Measurements from ENCODE around the gene PRKCE. TPM values are rescaled to one million over a fixed set of nuclear protein-coding genes. Genes with fewer than 3 reads are reported as not detected.

The PRKCE gene
- total RNA-seq, 1 donor from 2014 or later, result 19.4 TPM

DNA sequence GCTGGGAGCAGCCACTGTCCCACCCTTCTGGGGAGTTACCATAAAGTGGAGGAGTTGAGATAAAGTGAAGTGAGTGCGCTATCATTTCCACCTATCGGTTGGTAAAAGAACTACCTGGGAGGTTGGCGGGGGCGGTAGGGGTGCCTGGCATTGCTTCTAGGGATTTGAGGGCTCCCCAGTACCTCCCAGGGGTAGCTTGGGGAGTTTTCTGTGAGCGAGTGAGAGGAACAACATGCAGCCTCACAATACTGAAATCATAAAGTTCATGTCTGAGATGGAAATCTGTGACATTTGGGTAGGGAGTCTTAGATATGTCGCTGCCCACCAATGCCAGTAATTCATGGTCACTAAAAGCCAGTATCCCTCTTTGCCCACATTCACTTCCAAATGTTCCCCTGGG lies 68.7 kb downstream of the PRKCE start:
- intact Hi-C loops (cut with micrococcal nuclease), result no loop called here

DNA sequence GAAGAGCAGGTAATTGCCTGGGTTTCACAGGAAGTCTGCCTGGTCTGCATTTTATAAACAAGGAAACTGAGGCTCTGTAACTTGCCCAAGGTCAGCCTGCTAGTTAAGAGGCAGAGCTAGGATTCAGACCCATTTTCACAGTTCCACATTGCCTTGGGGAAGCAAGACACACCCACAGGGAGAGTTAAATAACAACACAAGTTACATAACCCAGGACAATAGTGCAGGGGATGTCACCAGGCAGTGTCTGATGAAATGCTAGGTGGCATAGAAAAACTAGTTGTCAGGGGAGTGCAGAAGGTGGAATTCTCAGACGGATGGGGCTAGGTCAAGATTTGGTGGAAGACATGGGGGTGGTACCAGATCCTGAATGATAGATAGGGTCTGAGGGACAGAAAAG lies 69.7 kb downstream of the PRKCE start:
- intact Hi-C loops (cut with micrococcal nuclease), result no loop called here

DNA sequence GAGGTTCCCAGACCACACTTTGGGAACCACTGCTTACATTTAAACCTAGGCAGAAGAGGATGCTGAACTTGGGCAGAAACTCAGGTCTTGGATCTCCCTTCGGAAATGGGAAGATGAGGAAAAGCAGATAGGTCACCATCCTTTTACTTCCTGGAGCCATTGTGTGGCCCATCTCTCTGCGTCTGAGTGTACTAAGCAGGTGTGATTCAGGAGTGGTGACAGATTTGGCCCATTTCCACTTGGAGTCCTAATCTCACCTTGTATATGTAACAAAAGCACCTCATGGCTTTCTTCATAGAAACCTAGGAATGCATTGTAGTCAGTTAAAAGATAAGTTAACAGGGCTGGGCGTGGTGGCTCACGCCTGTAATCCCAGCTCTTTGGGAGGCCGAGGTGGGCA lies 71.0 kb downstream of the PRKCE start:
- intact Hi-C loops (cut with micrococcal nuclease), result no loop called here

DNA sequence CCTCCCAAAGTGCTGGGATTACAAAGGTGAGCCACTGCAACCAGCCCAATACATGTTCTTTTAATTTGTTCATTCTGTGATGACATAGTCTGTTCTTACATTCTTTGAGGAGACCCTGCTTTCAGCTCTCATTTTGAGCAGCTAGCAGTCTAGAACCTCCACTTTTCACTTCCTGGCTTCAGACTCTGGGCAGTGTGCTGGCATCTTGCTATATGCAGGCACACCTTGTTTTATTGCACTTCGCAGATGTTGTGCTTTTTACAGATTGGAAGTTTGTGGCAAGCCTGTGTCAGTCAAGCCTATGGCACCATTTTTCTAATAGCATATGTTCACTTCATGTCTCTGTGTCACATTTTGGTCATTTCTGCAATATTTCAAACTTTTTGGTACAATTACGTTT lies 72.4 kb downstream of the PRKCE start:
- intact Hi-C loops (cut with micrococcal nuclease), result no loop called here

DNA sequence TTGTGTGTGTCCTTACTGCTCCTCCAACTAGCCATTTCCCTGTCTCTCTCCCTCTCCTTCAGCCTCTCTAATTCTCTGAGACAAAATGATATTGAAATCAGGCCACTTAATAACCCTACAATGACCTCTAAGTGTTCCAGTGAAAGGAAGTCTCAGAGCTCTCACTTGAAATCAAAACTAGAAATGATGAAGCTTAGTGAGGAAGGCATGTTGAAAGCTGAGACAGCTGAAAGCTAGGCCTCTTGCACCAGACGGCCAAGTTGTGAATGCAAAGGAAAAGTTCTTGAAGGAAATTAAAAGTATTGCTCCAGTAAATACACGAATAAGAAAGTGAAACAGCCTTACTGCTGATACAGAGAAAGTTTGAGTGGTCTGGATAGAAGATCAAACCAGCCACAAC lies 72.9 kb downstream of the PRKCE start:
- intact Hi-C loops (cut with micrococcal nuclease), result no loop called here

DNA sequence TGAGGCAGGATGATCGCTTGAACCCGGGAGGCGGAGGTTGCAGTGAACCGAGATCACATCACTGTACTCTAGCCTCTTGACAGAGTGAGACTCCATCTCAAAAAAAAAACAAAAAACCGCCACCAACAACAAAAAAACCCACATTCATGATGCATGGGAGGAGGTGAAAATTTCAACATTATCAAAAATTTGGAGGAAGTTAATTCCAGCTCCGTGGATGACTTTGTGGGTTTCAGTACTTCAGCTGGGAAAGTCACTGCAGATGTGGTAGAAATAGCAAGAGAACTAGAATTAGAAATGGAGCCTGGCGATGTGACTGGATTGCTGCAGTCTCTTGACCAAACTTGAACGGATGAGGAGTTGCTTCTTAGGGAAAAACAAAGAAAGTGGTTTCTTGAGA lies 74.3 kb downstream of the PRKCE start:
- intact Hi-C loops (cut with micrococcal nuclease), result no loop called here

DNA sequence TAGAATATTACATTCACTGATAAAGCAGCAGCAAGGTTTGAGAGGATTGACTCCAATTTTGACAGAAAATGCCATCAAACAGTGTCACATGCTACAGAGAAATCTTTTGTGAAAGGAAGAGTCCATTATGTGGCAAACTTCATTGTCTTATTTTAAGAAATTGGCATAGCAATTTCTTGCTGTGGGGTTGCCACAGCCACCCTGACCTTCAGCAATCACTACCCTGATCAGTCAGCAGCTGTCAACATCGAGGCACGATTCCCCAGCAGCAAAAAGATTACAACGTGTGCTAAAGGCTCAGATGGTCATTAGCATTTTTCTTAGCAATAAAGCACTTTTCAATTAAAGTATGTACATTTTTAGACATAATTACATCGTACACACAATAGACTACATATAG lies 74.7 kb downstream of the PRKCE start:
- intact Hi-C loops (cut with micrococcal nuclease), result no loop called here

DNA sequence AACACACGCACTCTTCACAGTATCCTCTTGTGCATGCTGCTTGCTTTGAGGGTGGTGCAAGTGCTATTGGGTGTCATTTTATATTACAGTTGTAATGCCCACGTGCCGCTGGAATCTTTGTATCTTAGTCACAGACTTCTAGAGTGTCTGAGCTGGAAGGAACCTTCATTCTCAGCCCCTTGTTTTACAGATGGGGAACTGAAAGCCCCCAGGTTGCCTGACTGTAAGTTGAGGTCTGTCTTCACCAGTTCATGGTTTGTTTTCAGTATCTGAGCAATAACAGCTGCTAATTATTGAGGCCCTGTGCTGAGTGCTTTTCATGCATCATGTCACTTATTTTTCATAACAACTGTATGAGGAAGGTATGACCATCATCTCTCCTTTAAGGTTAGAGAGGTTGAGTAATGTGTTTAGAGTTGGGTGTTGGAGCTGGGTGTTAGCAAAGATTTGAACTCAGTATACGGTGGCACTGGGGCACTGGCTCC lies 77.0 kb downstream of the PRKCE start:
- intact Hi-C loops (cut with micrococcal nuclease), result no loop called here

DNA sequence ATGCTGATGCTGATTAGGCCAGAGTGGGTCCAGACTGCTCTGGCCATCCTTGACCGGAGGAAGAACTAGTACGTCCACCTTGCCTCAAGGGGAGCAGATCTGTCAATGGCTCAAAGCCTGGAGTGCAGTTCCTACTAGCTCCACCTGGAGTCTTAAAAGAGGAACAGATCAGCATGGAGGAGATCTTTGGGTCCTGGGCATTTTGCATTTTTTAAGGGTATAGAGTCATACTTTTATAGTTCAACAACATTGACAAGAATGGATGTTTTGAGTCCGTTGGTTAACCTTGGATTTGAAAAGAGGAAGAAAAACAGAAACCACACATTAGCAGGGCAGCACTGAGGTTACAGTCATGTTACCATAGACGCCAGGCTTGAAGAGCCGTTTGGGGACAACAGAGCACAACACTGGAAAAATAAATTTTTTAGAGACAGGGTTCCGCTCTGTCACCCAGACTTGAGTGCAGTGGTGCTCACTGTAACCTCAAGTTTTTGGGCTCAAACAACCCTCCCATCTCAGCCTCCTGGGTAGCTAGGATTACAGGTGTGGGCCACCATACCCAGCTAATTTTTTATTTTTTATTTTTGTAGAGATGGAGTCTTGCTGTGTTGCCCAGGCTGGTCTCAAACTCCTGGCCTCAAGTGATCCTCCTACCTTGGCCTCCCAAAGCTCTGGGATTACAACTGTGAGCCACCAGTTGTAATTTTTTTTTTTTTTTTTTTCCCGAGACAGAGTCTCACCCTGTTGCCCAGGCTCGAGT lies 78.5 kb downstream of the PRKCE start:
- intact Hi-C loops (cut with micrococcal nuclease), result no loop called here

DNA sequence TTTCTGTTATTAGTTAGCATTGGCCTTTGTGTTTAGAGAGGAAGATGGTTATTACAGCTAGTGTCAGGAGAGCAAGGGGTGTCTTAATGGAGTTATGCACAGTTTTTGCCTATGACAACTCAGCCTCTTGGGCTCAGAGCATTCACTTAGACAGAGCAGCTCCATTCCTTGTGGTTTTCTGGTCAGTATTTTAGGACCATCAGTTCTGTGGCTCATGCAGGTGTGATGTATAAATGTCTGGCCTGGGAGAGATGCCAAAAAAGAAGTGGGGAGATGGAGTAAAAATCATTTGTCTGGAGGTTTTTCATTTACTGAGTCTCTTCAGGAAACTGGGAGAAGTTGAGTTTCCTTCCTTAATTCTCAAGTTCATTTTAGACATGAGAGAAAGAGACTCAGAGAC lies 79.7 kb downstream of the PRKCE start:
- intact Hi-C loops (cut with micrococcal nuclease), result no loop called here

DNA sequence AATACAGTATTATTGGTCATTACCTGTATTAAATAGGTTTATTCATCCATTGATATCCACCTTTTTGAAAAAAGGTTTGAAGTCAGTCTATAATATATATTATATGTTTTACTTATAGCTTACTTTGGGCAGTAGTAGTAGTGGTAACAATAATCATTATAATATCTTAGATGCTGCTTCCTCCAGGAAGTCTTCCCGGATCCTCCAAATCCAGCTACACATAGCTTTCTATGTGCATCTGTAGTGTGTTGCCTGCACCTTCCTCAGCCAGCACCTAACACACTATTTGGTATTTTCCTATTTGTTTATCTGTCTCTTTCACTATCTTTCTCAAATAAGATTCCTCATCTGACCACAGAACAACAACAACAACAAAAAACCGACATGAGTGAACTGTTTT lies 81.0 kb downstream of the PRKCE start:
- intact Hi-C loops (cut with micrococcal nuclease), result no loop called here

DNA sequence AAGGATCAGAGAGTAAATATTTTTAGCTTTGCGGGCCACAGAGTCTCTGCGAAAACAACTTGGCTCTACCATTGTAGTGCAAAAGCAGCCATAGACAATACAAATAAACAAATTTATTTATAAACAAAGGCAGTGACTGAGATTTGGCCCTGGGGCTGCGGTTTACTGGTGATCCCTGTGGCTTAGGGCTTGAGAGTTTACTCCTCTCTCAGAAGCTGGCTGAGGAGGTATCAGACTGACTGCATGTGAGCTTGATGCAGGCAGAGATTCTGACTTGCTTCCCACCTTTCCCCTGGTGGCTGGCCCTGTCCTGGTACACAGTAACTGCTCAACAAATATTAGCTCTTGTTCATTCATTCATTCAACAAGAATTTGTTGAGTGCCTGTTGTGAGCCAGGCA lies 81.5 kb downstream of the PRKCE start:
- intact Hi-C loops (cut with micrococcal nuclease), result no loop called here

DNA sequence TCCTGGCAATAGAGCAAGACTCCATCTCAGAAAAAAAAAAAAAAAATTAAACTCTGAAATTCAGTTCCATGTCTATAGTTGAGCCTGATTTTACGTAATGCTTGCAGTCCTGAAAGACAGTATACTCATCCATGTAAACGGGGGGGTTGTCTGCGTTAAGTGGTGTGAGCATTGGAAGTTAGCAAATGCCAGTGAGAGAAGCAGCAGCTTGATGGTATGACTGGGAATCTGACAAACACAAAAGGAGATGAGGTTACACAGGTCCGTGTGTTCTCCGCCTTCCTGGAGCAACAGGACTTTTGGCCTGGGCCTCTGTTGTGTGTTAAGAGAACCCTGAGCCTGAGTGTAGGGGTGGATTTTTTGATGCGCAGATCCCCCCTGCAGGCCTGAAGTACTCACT lies 82.9 kb downstream of the PRKCE start:
- intact Hi-C loops (cut with micrococcal nuclease), result no loop called here

DNA sequence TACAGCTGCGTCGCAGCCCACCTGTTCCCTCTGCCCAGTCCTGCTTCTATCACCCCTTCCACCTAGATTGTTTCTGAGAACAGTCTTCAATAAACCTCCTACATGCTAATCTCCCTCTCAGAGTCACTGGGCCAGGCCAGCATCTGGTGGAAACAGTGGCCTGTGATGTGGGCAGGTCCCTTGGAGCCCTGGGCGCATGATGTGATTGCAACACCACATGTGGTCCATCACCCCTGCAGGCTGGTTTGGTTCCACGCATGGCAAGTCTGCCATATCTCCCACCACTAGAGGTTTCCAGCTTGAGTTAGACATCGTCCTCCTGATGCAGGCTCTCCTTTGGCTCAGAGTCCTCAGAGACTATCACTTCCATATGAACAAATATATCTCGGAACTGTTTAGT lies 83.5 kb downstream of the PRKCE start:
- intact Hi-C loops (cut with micrococcal nuclease), result no loop called here

DNA sequence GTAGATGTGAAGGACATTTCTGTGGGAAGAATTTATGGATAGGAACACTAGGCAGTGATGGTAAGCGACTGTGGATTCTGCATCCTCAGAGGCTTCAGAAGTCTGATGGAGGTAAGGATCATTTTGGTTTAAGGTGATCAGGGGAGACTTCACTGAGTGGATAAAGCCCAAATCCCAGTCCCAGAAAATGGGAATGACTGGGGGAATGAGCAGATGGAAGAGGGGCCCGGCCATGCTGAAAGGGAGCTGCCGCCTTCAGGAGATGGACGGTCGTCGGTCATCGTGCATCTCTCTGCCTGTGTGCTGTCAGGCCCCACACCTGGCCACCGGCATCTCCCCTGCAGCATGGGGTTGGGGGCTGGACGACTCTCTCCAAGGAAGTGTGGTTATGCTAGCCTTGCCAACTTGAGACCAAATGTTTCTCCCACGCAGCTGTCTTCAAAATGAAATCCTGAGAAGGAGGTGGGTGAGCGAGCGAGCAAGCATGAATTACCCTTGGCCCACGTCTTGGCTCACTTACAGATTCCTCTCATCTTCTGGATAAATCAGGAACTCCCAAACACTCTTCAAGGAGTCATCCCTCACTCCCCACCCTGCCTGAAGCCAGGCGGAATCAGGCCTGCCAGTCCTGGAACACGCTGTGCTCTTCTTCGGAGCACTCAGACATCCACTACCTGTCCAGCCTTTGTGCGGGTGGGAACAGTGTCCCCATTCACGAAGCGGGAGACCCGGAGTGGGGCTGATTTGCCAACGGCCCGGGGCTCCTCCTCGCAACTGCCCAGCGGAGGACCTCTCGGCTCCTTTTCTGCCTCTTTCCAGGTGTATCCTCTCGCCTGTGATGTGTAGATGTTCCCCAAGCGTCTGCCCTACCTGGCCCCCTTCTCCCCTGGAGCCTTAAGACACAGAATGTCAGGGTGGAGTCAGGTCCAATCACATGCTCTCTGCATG lies 85.6 kb downstream of the PRKCE start:
- intact Hi-C loops (cut with micrococcal nuclease), result no loop called here

DNA sequence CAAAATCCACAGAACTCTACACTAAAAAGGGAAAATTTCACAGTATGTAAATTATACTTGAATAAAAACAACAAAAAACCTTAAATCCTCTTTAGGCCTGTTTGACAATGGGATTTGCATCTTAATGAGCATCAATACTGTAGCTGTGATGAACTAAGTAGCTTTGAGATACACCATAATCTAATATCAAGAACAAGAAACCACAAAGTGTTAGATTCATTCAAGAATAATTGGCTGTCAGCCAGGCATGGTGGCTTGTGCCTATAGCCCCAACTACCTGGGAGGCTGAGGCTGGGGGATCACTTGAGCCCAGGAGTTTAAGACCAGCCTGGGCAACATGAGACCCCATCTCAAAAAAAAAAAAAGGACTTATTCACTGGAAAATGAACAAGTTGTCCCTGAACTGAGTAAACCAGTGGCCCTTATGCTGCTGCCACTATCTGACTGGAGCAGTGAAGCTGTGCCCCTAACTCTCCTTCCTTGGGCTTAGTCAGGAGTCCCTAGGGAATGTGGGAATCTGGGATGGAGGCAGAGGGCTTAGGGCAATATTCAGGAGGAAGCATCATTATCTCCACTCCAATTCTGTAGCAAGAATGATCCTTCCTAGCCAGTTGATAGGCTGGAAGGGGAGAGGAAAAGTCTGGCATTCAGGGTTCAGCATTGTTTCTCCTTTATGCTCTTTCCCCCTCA lies 88.5 kb downstream of the PRKCE start:
- intact Hi-C loops (cut with micrococcal nuclease), result no loop called here

DNA sequence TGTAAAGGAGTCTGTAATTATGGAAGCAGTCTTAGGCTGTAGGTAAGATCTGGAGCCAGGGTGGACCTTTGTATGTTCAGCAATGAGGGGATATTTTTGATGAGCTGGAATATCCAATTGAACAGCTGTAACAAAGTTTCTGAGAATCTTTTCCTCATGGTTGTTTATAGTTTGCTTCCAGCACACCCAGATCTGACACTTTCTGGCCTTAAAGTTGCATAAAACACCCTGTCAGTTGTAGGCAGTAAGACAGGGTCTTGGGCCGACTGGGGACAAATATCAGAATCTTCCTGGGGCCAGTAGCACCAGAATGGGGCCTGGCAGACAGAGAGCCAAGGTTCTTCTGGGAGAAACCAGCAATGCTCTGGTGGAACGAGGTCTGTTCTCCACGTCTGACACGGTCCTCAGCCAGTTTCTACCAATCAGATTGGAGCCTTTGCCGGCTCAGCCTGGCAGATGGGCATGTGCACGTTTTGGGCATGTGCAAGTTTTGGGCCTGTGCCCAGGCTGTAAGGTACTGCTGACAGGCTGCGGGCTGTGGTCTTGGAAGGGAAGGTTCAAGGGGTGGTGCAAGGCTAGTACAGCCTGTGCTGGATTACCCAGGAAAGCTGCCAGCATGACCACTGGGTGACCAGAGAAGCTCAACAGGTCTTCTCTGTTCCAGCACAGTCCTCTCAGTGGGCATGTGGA lies 89.8 kb downstream of the PRKCE start:
- intact Hi-C loops (cut with micrococcal nuclease), result no loop called here

DNA sequence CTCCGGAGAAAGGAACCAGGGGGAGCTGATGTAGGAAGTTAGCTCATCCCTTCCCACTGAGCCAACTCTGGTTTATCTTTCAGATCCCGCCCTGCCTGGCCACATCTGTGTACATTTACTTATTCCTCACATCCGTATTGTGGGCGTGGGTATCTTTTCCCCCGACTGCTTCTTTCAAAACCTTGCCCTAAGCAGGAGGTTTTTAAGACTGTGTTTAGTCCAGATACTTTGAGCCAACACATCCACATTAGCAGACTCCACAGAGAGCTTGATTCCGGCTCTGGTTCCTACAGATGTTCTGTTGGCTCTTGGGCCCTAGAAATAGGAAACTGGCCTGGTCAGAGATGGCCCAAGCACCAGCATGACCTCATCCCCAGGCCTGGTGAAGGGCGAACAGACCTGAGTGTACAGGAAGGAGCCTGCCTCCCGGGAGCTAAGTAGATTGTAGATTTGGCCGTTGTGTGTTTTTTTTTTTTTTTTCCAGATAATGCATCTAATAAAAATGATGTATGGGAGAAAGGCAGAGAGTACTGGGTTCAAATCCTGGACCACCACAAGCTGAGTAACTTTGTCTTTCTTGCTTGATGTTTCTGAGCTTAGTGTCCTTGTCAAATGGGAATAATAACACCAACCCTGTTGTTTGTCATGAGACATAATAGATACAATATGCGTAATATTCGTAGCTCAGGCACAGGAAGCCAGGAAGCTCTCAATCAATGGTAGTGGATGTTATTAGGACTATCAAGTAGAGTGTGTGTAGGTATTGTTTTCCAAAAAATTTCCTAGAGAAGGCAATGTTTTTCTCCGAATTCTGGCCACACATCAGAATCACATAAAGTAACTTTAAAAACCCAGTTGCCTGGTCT lies 92.3 kb downstream of the PRKCE start:
- intact Hi-C loops (cut with micrococcal nuclease), result no loop called here

DNA sequence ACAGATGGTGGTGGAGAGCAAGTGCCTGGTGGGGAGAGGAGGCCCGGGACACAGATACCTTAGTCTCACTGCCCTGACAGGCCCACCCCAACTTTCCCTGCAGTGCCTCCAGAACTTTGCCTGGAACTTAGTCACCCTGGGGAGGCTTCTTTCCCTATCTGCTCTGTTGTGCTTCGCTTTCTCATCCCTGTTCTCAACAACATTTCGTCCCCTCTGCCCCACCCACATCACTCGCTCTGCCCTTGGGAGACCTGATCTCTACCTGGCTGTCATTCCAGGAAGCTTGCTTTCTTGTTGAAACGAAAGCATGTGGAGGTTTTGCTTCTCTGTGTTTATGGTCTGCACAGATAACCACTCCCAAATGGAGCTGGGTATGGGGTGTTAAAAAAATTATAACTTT lies 93.8 kb downstream of the PRKCE start:
- intact Hi-C loops (cut with micrococcal nuclease), result no loop called here

DNA sequence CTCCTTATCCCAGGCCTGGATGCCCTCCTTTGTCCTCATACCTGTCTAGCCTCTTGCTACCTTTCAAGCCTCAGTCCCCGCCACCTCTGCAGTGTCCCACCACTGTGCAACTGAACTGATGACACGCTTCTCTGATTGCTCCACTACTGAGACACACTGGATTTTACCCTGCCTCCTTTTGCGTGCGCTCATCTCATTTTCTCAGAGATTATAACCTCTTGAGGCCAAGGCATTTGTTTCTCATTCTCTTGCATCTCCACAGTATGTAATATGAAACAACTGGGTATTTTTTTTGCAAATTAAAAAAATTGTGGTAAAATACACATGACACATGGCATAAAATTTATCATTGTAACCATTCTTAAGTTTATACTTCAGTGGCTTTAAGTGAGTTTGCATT lies 95.4 kb downstream of the PRKCE start:
- intact Hi-C loops (cut with micrococcal nuclease), result no loop called here

All from T-helper 2 cell treated with Interferon-gamma antibody and Interleukin-4, amounts not matched to agents 100 ng/mL and 5 ng/mL, for 36 hours (primary cell).